Adipocyte (in vitro differentiated cells): ENCODE data around the gene SOS1.
"Not testable (repeated sequence)": the region's sequence is repeated elsewhere in the genome, so short reads cannot be mapped to it uniquely, and the experiment has no call there.

ENCODE experiments used
- DNase-seq: peaks from one replicate; pipeline ENCODE4 v3.0.0-alpha.2; 2015; ENCODE audit warnings: low read depth
- H3K27me3 ChIP-seq: replicated peaks from 2 replicates; pipeline ENCODE4 v1.7.0; 2013; ENCODE audit warnings: mild to moderate bottlenecking, low read length, moderate library complexity; ENCODE audit not compliant: control insufficient read depth, insufficient read depth
- H3K36me3 ChIP-seq: 2 replicates; pipeline ENCODE4 v1.7.0; 2013; ENCODE audit warnings: low read length, mild to moderate bottlenecking, moderate library complexity; ENCODE audit not compliant: control insufficient read depth, insufficient read depth, severe bottlenecking
- H3K4me1 ChIP-seq: 2 replicates; pipeline ENCODE4 v1.7.0; 2013; ENCODE audit warnings: mild to moderate bottlenecking, low read length, moderate library complexity; ENCODE audit not compliant: control insufficient read depth, insufficient read depth
- H3K4me3 ChIP-seq: 2 replicates; pipeline ENCODE4 v1.7.0; 2013; ENCODE audit warnings: mild to moderate bottlenecking, low read length, moderate library complexity
- H3K9ac ChIP-seq: 2 replicates; pipeline ENCODE4 v1.7.0; 2013; ENCODE audit warnings: mild to moderate bottlenecking, low read length, moderate library complexity
- H3K9me3 ChIP-seq: 2 replicates; pipeline ENCODE4 v1.7.0; 2013; ENCODE audit warnings: mild to moderate bottlenecking, low read length, moderate library complexity; ENCODE audit not compliant: control insufficient read depth

SOS1 gene

GRCh38 chr2:39138837-39139211, 18.0 kb upstream of the SOS1 start:
- no peaks in the 10 kb centered on the region for H3K36me3 ChIP-seq
- peaks cover 42% of the 10 kb centered on the region for H3K4me1 ChIP-seq
- H3K9me3 ChIP-seq: no peaks in the 10 kb centered on the region
- no peak for DNase-seq
- no peaks in the 10 kb centered on the region for H3K27me3 ChIP-seq
- H3K9ac ChIP-seq: no peak overlapping the region
- no peak overlapping the region for H3K4me3 ChIP-seq

GRCh38 chr2:39138187-39138836, 17.5 kb upstream of the SOS1 start:
- not testable (repeated sequence) for H3K4me3 ChIP-seq, H3K36me3 ChIP-seq, H3K9ac ChIP-seq, DNase-seq, H3K27me3 ChIP-seq, H3K9me3 ChIP-seq
- H3K4me1 ChIP-seq: peaks cover 37% of the 10 kb centered on the region

GRCh38 chr2:39136799-39137198, 15.9 kb upstream of the SOS1 start:
- no peak overlapping the region for H3K4me3 ChIP-seq
- H3K9ac ChIP-seq: no peak overlapping the region
- no peaks in the 10 kb centered on the region for H3K36me3 ChIP-seq
- H3K9me3 ChIP-seq: no peaks in the 10 kb centered on the region
- peaks cover 23% of the 10 kb centered on the region for H3K4me1 ChIP-seq
- DNase-seq: no peak
- no peaks in the 10 kb centered on the region for H3K27me3 ChIP-seq

- H3K27me3 ChIP-seq: no peaks in the 10 kb centered on the region
- H3K9me3 ChIP-seq: no peaks in the 10 kb centered on the region
- no peak overlapping the region for H3K9ac ChIP-seq
- peaks cover 12% of the 10 kb centered on the region for H3K4me1 ChIP-seq
- H3K36me3 ChIP-seq: no peaks in the 10 kb centered on the region
- DNase-seq: no peak
- no peak overlapping the region for H3K4me3 ChIP-seq
These were observed 14.9 kb upstream of the SOS1 start for GRCh38 chr2:39135690-39136259.

GRCh38 chr2:39133215-39133851, 12.5 kb upstream of the SOS1 start:
- Histone ChIP-seq H3K9ac (no peak overlapping the region), H3K4me1 (peaks cover 12% of the 10 kb centered on the region), H3K9me3 (no peaks in the 10 kb centered on the region), H3K4me3 (no peak overlapping the region), H3K36me3 (no peaks in the 10 kb centered on the region), H3K27me3 (no peaks in the 10 kb centered on the region)
- no peak for DNase-seq

- H3K27me3 ChIP-seq: no peaks in the 10 kb centered on the region
- no peaks in the 10 kb centered on the region for H3K9me3 ChIP-seq
- H3K4me1 ChIP-seq: peaks cover 31% of the 10 kb centered on the region
- peak overlapping the region; percentile 68 for H3K4me3 ChIP-seq
- H3K36me3 ChIP-seq: no peaks in the 10 kb centered on the region
- H3K9ac ChIP-seq: peak overlapping the region; percentile 97
- DNase-seq: peak; percentile 51
These were observed 8.1 kb upstream of the SOS1 start for GRCh38 chr2:39128919-39129391.

GRCh38 chr2:39127973-39128372, 7.1 kb upstream of the SOS1 start:
- Histone ChIP-seq H3K9ac (peak overlapping the region; percentile 97), H3K4me3 (peak overlapping the region; percentile 68), H3K36me3 (no peaks in the 10 kb centered on the region), H3K9me3 (no peaks in the 10 kb centered on the region), H3K27me3 (no peaks in the 10 kb centered on the region), H3K4me1 (peaks cover 41% of the 10 kb centered on the region)
- DNase-seq: peak; percentile 59

- H3K27me3 ChIP-seq: no peaks in the 10 kb centered on the region
- peak overlapping the region; percentile 95 for H3K9ac ChIP-seq
- no peak for DNase-seq
- no peaks in the 10 kb centered on the region for H3K9me3 ChIP-seq
- H3K36me3 ChIP-seq: no peaks in the 10 kb centered on the region
- H3K4me1 ChIP-seq: peaks cover 53% of the 10 kb centered on the region
- H3K4me3 ChIP-seq: peak overlapping the region; percentile 93
These were observed 3.9 kb upstream of the SOS1 start for GRCh38 chr2:39124746-39125057.

- Histone ChIP-seq H3K36me3 (no peaks in the 10 kb centered on the region), H3K9me3 (no peaks in the 10 kb centered on the region), H3K9ac (peak overlapping the region; percentile 95), H3K4me1 (peaks cover 50% of the 10 kb centered on the region), H3K27me3 (no peaks in the 10 kb centered on the region), H3K4me3 (peak overlapping the region; percentile 93)
- peak; percentile 99 for DNase-seq
These were observed 3.3 kb upstream of the SOS1 start for GRCh38 chr2:39124000-39124745.

GRCh38 chr2:39123436-39123999, 2.7 kb upstream of the SOS1 start:
- Histone ChIP-seq H3K4me1 (peaks cover 43% of the 10 kb centered on the region), H3K4me3 (peak overlapping the region; percentile 93), H3K9me3 (no peaks in the 10 kb centered on the region), H3K27me3 (no peaks in the 10 kb centered on the region), H3K36me3 (no peaks in the 10 kb centered on the region), H3K9ac (peak overlapping the region; percentile 95)
- no peak for DNase-seq

GRCh38 chr2:39121523-39122063, 742 bp upstream of the SOS1 start:
- peaks cover 10% of the 10 kb centered on the region for H3K36me3 ChIP-seq
- H3K9ac ChIP-seq: peak overlapping the region; percentile 96
- no peaks in the 10 kb centered on the region for H3K27me3 ChIP-seq
- DNase-seq: peak; percentile 27
- H3K4me3 ChIP-seq: peak overlapping the region; percentile 92
- peaks cover 43% of the 10 kb centered on the region for H3K4me1 ChIP-seq
- no peaks in the 10 kb centered on the region for H3K9me3 ChIP-seq
